Measurements from ENCODE around the gene STRN3. TPM values are rescaled to one million over a fixed set of nuclear protein-coding genes. Genes with fewer than 3 reads are reported as not detected.

Gene STRN3
- total and polyA plus RNA-seq, 10 donors, result 7.6 to 50.1 (median 34.3) TPM

DNA sequence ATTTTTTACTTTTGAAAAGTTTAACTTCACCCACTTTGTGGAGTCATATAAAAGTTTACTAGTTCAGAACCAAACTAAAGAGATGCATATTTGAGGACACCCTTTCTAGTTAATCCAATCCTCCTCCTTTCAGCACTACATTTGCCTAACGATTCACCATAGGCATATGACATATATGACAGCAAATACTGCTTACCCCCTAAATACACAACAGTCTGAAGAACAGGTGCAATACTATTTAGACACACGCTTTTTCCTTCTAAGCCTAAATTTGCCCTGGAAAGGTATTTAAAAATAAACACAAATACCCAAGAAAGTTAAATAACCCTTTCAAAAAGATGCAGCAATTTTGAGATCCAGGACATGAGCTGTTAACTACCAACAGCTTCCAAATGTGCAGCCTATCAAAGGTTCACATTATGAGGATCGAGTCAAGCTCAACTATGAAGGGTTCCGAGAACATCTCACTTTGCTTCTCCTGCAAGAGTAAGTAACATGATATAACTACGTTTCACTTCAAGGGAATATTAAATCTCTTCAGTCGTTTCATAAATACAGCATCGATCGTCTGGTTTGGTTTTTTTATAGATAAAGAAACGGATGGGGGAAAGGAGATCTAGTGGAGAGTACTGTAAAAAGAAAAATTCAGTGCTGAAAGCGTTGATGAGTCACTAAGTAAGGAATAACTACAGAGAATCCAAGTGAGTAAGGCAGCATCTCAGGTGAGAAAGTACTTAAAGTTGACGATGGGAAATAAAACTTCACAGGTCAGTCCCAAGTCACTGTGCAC is 1.4 kb downstream of the STRN3 start:
- H3K27me3 ChIP-seq (replicated peaks in 1 of 7), result no peaks in the 10 kb centered on the region
- H3K9me3 ChIP-seq, result no peaks in the 10 kb centered on the region
- TF ChIP-seq POLR2AphosphoS5 (IDR thresholded peaks at IDR 0.05), result no peak
- WGBS, 5 donors, result 6 to 11% (median 9%) methylated on average over 11 of the region's 11 CpGs
- peak overlapping the region; percentile 94 to 100 (median 98) for H3K27ac ChIP-seq
- peak overlapping the region; percentile 84 to 95 (median 91) for H3K4me3 ChIP-seq
- H3K36me3 ChIP-seq, result peaks cover 0 to 16% (median 0%) of the 10 kb centered on the region in 6 donors
- intact Hi-C loops (cut with DNase I; ENCODE audit: low total_unique reads), result no loop called here
- H3K4me1 ChIP-seq, result peaks cover 26 to 78% (median 44%) of the 10 kb centered on the region in 6 donors
- DNase-seq, result no peak

DNA sequence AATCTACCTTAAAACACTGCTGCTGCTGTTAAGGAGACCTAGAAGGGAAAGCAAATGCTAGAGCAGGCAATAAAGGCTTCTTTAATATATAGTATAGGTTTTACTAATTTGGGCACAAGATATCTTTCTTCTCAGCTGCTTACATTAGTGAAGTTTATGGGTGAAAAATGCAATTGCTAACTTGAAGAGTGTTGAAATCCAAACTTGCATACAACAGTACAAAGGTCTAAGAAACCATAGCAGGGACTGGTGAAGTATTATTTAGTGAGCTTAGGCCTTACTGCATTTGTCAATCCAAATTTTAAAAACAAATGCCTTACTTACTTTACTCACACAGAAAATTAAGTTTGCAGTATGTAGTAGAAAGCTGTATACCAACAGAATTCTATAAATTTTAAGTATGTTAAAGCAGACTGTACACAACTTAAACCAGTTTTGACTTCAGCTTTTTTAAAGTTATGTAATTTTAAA is 2.1 kb downstream of the STRN3 start:
- peak overlapping the region in 4 of 8 donors; percentile 10 to 95 (median 88) for H3K4me3 ChIP-seq
- peaks cover 26 to 85% (median 47%) of the 10 kb centered on the region in 6 donors for H3K4me1 ChIP-seq
- no peak for TF ChIP-seq POLR2A (IDR thresholded peaks at IDR 0.05)
- no peak for TF ChIP-seq POLR2AphosphoS5 (IDR thresholded peaks at IDR 0.05)
- TF ChIP-seq, protein P1, sequence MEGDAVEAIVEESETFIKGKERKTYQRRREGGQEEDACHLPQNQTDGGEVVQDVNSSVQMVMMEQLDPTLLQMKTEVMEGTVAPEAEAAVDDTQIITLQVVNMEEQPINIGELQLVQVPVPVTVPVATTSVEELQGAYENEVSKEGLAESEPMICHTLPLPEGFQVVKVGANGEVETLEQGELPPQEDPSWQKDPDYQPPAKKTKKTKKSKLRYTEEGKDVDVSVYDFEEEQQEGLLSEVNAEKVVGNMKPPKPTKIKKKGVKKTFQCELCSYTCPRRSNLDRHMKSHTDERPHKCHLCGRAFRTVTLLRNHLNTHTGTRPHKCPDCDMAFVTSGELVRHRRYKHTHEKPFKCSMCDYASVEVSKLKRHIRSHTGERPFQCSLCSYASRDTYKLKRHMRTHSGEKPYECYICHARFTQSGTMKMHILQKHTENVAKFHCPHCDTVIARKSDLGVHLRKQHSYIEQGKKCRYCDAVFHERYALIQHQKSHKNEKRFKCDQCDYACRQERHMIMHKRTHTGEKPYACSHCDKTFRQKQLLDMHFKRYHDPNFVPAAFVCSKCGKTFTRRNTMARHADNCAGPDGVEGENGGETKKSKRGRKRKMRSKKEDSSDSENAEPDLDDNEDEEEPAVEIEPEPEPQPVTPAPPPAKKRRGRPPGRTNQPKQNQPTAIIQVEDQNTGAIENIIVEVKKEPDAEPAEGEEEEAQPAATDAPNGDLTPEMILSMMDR (IDR thresholded peaks at IDR 0.05 in 8 of 11, conservative IDR thresholded peaks at IDR 0.05 in 3 of 11), result no peak
- peaks cover 0 to 23% (median 0%) of the 10 kb centered on the region in 6 donors for H3K36me3 ChIP-seq
- DNase-seq, result no peak
- H3K27ac ChIP-seq, result peak overlapping the region in 6 of 8 donors; percentile 23 to 100 (median 98)
- no peaks in the 10 kb centered on the region for H3K27me3 ChIP-seq (replicated peaks in 1 of 7)
- no peaks in the 10 kb centered on the region for H3K9me3 ChIP-seq
- intact Hi-C loops (cut with DNase I; ENCODE audit: low total_unique reads), result no loop called here

- no peak for DNase-seq
- TF ChIP-seq POLR2AphosphoS5 (IDR thresholded peaks at IDR 0.05) (no peak), POLR2A (IDR thresholded peaks at IDR 0.05) (no peak)
- TF ChIP-seq, protein P1 (IDR thresholded peaks at IDR 0.05 in 8 of 11, conservative IDR thresholded peaks at IDR 0.05 in 3 of 11), result no peak
- Histone ChIP-seq H3K4me1 (peaks cover 24 to 86% (median 47%) of the 10 kb centered on the region in 6 donors), H3K9me3 (no peaks in the 10 kb centered on the region), H3K36me3 (peaks cover 0 to 40% (median 0%) of the 10 kb centered on the region in 6 donors), H3K27me3 (replicated peaks in 1 of 7) (no peaks in the 10 kb centered on the region), H3K27ac (peak overlapping the region in 3 of 8 donors; percentile 12 to 99 (median 98)), H3K4me3 (no peak overlapping the region)
- 46 to 99% (median 80%) methylated on average over 2 of the region's 2 CpGs for whole genome bisulfite sequencing, 5 donors
- intact Hi-C loops (cut with DNase I; ENCODE audit: low total_unique reads), result no loop called here
These were observed 3.8 kb downstream of the STRN3 start for GRCh38 chr14:31022386-31022785.

DNA sequence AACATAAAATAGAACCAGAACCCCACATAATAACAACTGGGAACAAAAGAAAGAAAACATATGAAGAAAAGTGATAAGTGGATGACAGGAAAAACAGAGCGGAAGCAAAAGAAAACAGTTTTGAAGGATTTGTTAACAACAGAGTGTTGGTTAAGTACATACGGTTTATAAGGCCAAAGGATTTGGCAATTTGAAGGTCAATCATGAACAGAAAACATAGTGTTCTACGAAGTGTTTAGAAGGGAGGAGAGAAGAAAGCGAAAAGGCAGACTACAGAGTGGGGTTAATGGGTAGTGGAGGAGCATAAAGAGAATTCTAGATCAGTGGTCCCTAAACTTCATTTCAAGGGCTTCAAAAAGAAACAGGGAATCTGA is 4.6 kb downstream of the STRN3 start:
- intact Hi-C loops (cut with DNase I; ENCODE audit: low total_unique reads), result no loop called here

More for the DNA sequence above, 4.6 kb downstream of the STRN3 start:
- 71 to 78% (median 77%) methylated on average over 4 of the region's 4 CpGs for WGBS, 5 donors
- DNase-seq, result no peak
- TF ChIP-seq POLR2A (IDR thresholded peaks at IDR 0.05) (no peak), POLR2AphosphoS5 (IDR thresholded peaks at IDR 0.05) (no peak)
- TF ChIP-seq, protein P1 (IDR thresholded peaks at IDR 0.05 in 8 of 11, conservative IDR thresholded peaks at IDR 0.05 in 3 of 11), result no peak
- Histone ChIP-seq H3K9me3 (no peaks in the 10 kb centered on the region), H3K27ac (peak overlapping the region in 7 of 8 donors; percentile 12 to 55 (median 43)), H3K4me1 (peaks cover 21 to 83% (median 44%) of the 10 kb centered on the region in 6 donors), H3K4me3 (no peak overlapping the region), H3K27me3 (replicated peaks in 1 of 7) (no peaks in the 10 kb centered on the region), H3K36me3 (peaks cover 0 to 47% (median 0%) of the 10 kb centered on the region in 6 donors)

All from spleen (tissue), 11 donors.